HG02870 (cell line): Measurements from ENCODE around the gene EPB41L3.
"Not testable (repeated sequence)": the region's sequence is repeated elsewhere in the genome, so short reads cannot be mapped to it uniquely, and the experiment has no call there.

ENCODE experiments used
- ATAC-seq: cut with Tn5 transposase; IDR thresholded peaks from one replicate; pipeline ENCODE4 v1.9.1; 2021; ENCODE audit warnings: mild to moderate bottlenecking, moderate library complexity; ENCODE audit not compliant: unreplicated experiment

Gene EPB41L3

DNA sequence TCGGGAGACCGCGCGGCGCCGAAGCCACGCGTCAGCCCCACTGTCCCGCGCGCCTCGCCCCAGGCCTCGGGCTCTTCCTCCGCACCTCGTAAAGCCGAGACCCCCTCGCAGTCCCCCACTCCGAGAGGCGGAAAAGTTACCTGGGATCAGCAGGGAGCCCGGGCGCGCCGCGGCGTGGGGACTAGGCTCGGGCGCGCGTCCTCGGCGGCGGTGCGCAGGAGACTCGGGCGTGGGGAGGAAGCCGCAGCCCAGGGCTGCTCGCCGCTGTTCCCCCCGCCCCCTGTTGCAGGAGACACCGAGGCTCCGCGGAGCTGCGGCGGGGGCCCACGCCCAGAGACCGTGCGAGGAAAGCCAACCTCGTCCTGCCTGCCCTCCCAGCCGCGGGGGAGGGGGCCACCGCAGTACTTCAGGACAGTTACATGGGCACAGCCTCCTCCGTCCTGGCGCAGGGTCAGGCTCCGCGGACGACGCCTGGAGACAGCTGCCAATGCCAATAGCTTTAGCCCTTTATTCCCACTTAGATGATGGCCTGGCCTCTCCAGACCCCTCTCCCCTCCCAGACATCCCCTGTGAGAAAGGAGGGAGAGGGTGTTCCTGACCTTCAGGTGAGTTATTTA lies at the start of gene EPB41L3:
Gene EPB41L3, minus strand, starts transcription at position 225 of the 617 bp plus-strand sequence. CDS start 54,814 bp downstream, outside the sequence.
- no peak for ATAC-seq

DNA sequence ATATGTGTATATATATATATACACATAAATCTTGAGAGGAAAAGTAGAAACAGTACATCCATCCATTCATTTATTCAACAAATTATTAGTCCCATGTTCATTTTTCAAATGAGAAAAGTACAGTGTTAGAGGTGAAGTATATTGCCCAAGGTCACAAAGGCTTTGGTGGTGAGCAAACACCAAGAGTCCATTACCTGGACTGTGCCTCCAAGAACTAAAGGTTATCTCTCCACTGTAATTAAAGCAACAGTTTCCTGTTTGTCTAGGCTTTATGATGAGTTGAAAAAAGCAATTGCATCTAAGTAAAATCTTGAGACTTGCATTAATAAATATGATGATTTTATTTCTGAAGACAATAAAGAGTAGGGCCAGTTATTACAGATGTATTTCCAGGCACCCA lies 44.7 kb upstream of the EPB41L3 start:
- ATAC-seq: no peak

DNA sequence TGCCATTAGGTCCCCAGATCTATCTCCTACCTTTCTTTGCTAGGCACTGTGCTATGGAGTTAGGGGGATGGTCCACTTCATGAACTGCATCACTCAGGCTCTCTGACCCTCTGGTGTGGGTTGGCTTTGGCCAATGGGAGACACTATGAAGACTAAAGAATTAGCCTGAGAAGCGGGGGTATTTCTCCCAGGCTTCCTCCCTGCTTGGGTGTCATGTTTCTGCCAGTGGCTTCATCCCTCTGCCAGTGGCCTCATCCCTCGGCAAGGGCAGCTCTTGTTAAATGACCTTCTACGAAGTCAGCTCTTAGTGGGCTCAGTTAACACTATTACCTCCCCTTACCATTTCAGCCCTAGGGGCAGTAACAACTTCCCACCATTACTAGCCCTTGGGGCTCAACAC lies 41.9 kb upstream of the EPB41L3 start:
- ATAC-seq: no peak

DNA sequence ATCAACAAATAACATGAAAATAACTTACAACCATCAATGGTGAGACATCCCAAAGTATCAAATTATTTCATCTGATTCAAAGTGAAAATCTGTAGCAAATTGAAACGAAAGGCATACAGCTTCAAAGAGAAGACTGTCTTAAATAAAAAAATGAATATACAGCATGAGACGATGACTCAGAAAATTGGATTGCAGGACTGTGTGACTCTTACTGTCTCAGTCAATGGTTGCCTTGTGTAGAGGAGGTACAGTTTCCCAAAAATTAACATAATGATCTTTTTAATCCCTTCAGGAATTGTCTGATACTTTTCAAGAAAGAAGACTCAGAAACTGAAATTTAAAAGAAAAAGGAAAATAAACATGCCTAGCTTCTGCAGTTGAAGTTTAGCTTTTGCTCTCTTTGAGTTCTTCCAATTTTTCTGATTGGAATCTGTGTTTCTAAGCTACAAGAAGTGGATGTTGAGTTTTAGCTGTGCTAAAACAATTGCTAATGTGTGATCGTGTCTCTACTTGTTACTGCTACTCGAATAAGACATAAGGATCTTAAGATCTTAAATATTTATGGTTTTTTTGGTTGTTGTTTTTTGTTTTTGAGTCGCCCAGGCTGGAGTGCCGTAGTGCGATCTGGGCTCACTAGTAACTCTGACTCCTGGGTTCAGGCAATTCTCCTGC lies 41.1 kb upstream of the EPB41L3 start:
- ATAC-seq: no peak

DNA sequence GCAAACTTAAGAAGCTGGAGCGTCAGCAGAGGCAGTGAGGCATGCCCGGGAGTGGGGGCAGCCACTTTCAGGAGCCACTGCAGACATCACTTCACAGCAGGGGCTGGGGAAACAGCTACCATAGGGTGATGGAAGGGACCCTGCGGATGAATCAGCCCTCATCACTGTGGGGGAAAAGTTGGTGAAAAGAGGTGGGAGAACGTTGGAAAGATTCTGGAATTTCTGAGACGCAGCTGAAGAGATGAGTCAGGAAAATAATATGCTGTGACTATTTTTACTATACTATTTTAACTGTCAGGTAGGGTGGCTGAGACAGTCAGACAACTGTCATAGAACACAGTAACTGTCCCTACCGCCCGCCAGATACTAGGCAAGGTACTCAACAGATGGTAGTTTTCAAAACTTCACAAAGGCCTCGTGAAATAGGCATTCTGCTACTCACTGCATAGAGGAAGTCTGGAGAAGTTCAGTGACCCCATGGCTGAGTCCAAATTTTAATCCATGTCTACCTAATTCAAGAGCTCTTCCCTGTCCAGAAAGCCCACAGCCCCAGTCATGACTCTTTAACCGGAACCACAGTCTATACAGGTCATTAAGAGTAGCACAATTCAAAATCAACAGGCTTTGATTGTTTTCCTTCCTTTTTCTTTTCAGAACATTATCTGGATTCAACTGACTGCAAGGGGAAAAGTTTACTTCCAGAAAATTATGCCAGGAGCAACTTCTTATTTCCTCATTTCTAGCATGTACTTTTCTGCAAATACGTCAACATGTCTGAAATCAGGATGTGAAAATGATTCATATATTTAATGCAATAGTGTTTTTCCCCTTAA lies 39.3 kb upstream of the EPB41L3 start:
- ATAC-seq: no peak

DNA sequence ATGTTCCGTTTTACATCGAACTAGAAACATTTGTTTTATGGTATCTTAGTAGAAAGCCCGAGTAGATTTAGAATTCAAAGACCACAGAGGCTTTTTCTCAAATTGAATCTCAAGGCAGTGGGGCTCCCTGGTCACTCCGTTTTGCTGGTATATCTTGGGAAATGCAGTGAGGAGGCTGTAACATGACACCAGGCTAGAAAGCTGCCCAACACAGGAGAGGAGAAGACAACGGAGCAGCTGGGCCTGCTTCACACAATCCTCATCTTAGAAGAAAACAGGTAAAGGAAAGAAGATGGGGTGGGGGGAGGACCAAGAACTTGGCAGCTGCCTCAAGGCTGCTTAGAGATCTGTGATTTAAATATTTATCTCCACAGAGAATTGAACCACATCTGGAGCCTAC lies 38.3 kb upstream of the EPB41L3 start:
- ATAC-seq: no peak

DNA sequence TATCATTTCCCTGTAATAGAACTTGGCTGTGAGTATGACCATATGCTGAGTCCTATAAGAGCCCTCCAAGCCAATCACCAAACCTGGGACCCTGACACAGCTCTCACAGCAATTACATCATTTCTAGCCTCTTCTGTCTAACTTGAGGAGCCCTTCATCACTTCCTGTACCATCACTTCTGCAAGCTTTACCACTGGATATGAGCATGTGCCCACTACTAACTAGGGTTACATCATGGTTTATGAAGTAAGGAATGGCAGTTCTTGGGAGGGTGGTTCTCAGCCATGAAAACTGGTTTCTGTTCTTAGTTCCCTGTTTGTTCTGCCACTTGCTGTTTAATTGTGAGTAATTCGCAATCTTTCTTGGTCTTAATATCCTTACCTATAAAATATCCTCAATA lies 31.0 kb upstream of the EPB41L3 start:
- no peak for ATAC-seq

DNA sequence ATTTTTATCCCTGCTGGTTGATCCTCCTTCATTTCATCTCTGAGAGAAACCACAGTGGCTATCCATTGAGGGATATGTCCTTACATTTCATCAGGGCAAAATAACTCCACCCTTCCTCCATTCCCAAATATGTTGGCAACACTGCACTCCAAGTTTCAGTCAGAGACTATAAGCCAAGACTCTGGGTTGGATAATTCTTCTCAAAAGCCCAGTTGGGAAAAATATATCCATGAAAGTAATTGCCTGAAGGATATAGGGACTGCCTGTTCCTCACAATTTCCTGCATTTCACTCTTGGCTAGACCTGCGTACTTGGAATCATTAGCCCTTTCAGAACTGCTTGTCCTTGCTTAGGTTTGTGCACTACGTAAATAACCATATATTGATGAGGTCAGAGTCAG lies 27.9 kb upstream of the EPB41L3 start:
- ATAC-seq: no peak

DNA sequence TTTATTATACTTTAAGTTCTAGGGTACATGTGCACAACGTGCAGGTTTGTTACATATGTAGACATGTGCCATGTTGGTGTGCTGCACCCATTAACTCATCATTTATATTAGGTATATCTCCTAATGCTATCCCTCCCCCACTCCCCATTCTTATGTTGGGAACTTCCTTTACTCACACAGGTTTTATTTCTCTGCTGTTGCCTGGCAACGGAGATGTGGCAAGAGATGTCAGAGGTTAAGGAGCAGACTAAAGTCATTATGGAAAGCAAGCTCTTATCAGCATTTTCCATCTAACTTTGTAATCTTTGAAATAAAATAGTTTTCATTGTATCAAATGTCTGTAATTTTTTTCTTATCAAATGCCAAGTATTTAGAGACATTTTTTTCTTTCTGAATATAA lies 26.8 kb upstream of the EPB41L3 start:
- ATAC-seq: not testable (repeated sequence)

DNA sequence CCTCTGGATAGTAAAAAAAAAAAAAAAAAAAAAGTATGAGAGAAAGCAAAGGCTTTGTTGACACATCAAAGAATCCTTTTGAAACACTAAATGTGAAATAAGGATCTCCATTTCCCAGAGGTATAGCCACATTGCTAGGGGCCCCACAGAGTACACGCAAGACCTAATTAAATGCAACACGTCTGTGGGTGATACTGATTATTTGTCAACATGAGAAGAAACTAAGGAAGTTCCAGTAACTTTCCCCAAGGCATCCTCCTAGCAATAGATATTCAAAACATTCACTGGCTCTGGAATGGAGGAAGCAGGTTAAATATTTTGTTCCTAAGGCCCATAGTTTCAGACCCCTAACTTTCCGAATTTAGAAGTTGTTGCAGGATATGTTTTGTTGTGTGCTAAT lies 24.6 kb upstream of the EPB41L3 start:
- no peak for ATAC-seq

DNA sequence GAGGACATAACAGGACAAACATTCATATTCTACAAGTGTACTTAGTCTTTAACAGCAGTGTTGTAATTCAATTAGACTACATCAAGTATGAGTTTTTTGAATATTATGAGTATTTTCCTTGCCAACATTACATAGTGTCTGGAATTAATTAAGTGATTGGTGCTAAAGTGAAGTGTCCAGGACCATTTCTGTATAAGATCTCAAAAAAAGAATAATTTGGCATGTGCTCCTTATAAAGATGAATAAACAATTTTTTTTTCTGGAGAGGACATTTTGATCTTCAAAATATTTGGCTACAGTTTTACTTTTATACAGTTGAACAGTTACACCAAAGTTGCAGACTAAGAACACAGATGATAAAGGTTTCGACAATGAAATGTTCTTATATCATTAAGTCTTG lies 15.1 kb upstream of the EPB41L3 start:
- ATAC-seq: no peak

DNA sequence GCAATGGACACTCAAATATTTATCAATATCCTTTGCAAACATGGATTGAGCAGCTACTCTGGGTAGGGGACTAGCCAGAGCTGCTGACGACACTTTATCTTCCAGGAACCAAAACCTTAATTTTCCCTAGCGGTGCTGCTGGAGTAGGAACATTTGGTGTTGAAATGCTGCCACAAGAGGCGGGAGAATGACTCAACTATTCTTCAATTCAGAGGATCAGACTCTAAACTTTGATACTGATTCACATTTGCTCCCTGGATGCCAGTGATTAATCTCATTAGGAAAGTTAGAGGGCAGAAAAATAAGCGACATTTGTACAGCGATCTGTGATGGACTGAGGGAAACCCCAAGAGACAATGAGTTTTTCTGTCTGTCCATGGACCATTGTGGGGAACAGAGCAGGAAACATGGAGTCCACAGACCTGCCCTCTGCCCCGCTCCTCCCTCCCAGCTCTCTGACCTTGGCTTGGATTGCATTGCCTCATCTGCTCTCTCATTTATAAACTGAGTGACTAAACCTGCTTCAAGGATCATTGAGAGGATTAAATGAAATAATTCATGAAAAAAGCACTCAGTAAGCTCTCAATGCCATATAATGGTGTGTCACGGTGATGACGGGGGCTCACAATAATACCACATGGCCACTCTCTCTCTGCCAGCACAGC lies 12.6 kb upstream of the EPB41L3 start:
- no peak for ATAC-seq

DNA sequence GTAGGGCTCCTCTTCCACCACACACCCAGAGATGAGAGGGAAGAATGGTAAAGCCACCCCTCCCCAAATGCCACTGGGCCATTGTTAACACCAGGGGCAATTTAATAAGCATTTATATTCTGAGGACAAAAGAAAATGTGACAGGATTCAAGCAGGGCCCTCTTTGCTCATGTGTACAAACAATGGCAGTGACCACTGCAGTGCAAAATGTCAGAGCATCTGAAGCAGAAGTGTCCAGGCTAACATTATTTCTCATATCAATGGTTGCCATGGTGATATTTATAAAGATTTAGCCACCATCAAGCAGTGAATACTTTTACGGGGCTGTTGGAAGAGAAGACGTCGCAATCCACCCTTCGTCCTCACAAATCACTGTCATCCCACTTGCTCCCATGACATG lies 10.8 kb upstream of the EPB41L3 start:
- ATAC-seq: no peak

DNA sequence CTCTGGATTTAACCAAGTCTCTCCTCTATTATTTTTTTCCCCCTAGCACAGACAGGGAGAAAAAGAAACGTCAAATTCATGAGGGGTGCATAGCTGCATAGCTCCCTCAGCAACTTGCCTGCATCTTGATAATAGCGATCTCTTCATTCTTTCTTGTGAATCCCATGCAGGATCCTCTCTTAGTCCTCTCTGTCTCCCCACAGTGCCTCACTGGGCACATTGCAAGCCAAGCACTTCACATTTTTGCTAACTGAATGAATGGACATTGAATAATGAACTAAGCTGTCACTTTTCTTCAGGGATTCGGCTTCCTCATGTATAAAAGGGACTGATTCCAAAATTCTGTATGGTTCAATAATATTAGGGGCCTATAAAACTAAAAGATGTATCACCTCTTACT lies 2.9 kb upstream of the EPB41L3 start:
- no peak for ATAC-seq

DNA sequence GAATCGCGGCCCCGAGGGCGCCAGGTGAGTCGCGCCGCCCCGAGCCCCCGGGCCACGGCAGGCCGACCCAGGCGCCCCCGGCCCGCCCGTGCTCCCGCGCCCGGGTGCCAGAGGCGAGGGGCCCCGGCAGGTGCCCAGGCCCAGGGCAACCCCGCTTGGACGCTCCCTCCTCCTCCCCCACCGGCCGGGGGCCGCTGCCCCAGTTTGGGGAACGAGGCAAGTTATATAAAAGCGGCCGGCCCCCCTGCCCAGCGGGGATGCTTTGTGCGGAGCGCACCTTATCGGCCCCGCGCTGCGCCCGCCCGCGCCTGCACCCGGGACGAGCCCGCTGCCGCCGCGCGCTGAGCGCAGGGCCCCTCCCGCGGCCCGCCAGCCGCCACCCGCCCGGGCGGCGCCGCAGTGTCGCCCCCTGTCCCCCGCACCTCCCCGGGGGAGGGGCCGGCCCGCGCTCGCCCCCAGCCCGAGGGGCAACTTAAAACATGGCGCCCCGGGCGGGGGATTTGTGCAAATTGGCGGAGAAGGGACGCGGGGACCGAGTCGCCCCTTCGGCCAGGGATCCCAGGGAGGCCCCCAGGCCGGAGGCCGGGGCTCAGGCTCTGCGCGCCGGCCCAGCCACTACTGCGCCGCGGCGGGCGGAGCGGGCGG lies 639 bp downstream of the EPB41L3 start:
- ATAC-seq: no peak

DNA sequence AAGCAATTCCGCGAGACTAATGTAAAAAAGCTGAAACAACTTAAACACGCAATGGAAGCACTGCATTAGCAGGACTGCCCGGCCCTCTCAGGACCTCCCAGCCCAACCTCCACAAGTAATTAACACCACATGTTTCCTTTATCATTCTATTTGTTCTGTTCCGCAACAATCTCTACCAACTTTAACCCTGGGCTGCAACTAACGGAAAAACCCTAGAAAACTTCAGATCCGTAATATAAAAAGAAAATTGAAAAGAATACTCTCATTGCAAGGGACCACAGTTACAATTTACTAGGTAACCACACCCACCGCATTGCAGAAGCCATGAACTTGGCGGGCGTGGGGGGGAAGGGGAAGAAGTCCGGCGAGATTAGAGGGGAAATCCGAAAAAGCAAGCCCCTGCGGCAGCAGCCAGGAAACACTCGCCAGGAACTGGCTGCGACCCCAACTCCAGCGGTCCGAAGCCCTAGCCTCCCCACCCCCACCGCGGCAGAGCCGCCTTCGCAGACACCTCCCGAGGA lies 1.2 kb downstream of the EPB41L3 start:
- no peak for ATAC-seq

DNA sequence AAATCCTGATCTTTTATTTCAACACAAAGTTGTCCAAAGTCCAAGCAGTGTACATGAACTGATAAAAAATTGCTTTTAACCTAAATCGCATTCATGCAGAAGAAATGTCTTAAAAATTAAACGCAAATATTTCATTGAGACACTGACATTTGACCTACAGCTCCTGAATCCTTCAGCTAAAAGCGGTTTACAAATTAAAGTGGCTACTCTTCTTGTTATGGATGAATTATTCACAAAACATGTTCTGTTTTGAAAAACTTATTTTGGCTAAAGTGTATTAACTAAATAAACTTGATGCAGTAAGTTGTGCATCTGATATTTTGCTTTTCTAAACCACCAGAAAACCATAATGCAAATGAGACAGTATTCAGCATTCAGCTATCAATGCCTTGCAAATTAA lies 2.2 kb downstream of the EPB41L3 start:
- no peak for ATAC-seq

DNA sequence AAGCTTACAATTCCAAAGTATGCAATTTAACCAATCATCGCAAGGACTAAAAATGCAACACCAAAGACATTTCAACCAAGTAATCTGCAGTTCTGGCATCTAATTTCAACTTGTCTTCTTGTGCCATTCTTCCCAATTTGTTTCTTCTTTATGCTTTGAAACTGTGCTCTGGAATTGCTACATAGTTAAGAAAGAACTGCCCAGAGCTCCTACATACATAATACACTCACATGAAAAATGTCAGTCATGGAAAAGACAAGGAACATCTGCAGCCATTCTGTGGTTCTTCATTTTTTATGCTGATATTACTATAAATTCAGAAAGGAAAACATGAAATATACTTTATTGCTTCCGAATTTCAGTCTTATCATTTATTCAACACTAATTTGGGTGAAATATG lies 4.4 kb downstream of the EPB41L3 start:
- ATAC-seq: no peak

DNA sequence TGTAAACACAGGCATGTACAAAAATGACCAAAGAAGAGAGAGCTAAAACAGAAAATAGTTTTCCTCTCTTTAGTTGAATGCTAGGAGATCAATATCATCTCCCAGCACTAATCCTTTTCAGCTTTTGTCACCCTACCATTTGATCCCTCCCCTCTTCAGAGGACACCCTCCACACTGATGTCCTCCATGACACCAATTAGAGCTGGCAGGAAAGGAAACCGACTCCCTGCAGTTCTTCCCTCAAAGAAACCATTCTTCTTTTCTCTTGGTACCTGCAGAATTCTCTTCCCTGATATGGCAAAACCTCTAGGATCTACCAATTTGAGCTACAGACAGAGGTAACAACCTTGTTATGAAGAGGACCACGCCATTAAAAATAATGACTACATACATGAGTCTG lies 5.3 kb downstream of the EPB41L3 start:
- ATAC-seq: no peak

DNA sequence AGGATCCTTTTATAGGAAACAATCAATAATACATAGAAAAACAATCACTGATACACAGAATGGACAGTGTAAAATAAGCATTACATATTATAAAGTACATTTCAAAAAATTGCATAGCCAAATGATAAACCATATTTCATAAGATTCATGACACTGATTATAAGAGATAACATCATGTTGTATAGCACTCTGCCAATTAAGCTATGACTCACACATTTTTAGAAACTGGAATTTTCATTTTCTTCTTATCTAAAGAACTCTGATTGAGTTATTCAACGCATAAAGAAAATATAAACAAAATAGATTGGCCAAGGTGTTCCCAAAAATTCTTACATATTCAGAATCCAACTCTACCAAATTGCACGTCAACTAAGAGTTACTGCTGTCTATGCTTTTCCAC lies 5.9 kb downstream of the EPB41L3 start:
- no peak for ATAC-seq

DNA sequence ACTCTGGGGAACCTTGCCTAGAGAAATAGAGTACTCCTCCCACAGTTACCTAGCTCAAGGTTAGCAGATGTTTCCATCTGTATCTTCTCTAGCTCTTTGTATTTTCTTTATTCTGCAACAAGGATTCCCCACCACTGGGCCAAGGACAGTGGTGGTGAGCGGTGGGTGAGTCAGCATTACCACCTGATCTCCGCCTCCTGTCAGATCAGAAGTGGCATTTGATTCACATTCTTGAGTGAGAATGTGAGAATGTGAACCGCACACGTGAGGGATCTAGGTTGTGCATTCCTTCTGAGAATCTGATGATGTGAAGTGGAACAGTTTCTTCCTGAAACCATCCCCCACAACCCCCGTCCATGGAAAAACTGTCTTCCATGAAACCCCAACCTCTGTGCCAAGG lies 9.0 kb downstream of the EPB41L3 start:
- ATAC-seq: no peak
